CD4-positive, CD25-positive, alpha-beta regulatory T cell (primary cell): ENCODE data around the gene PGD. TPM values are rescaled to one million over a fixed set of nuclear protein-coding genes. Genes with fewer than 3 reads are reported as not detected.
"Not testable (repeated sequence)": the region's sequence is repeated elsewhere in the genome, so short reads cannot be mapped to it uniquely, and the experiment has no call there.

ENCODE experiments used
- ATAC-seq, 2 donors: fragments of 150-1000 bp; cut with Tn5 transposase; one replicate each; pipeline ENCODE4 v1.10.0; 2021; ENCODE audit warnings: low read depth in 2 of 2, moderate number of reproducible peaks in 2 of 2, moderate library complexity in 1 of 2
- DNase-seq, 3 donors: peaks; one replicate each; pipeline versions ENCODE4 v3.0.0 to v3.0.0-alpha.2; 2012 to 2022; ENCODE audit warnings: mixed read lengths in 1 of 3
- H3K27ac ChIP-seq: one replicate; pipeline ENCODE4 v1.7.0; 2013; ENCODE audit warnings: mild to moderate bottlenecking, low read length; ENCODE audit not compliant: insufficient read depth, poor library complexity, severe bottlenecking
- H3K27me3 ChIP-seq: one replicate; pipeline ENCODE4 v1.7.0; 2013; ENCODE audit warnings: low read length; ENCODE audit not compliant: control insufficient read depth, insufficient read depth
- H3K36me3 ChIP-seq: one replicate; pipeline ENCODE4 v1.7.0; 2013; ENCODE audit warnings: mild to moderate bottlenecking, low read length, moderate library complexity; ENCODE audit not compliant: control insufficient read depth, insufficient read depth
- H3K4me1 ChIP-seq: 2 replicates; pipeline ENCODE4 v1.7.0; 2013; ENCODE audit warnings: mild to moderate bottlenecking, low read length; ENCODE audit not compliant: insufficient read depth, control insufficient read depth, poor library complexity, severe bottlenecking
- H3K4me3 ChIP-seq: one replicate; pipeline ENCODE4 v1.7.0; 2013; ENCODE audit warnings: low read depth, mild to moderate bottlenecking, low read length, moderate library complexity
- H3K9me3 ChIP-seq, 2 experiments: 1 replicate in 1 of 2; 2 replicates in 1 of 2; pipeline ENCODE4 v1.7.0; 2013; ENCODE audit warnings: low read length in 2 of 2, mild to moderate bottlenecking in 1 of 2, moderate library complexity in 1 of 2; ENCODE audit not compliant: control insufficient read depth in 2 of 2
- H3K27ac Mint-ChIP-seq, 3 donors: one replicate each; pipeline ENCODE4 v1.8.0; 2020 to 2022; ENCODE audit warnings: mild to moderate bottlenecking in 3 of 3, mixed read lengths in 3 of 3, moderate library complexity in 2 of 3
- H3K27me3 Mint-ChIP-seq: one replicate; pipeline ENCODE4 v1.8.0; 2022; ENCODE audit warnings: mild to moderate bottlenecking, mixed read lengths
- H3K36me3 Mint-ChIP-seq: one replicate; pipeline ENCODE4 v1.8.0; 2020; ENCODE audit warnings: mixed read lengths
- H3K4me1 Mint-ChIP-seq, 4 donors: one replicate each; pipeline ENCODE4 v1.8.0; 2020 to 2022; ENCODE audit warnings: mixed read lengths in 4 of 4, mild to moderate bottlenecking in 1 of 4
- H3K4me3 Mint-ChIP-seq, 4 donors: one replicate each; pipeline ENCODE4 v1.8.0; 2020 to 2022; ENCODE audit warnings: mild to moderate bottlenecking in 4 of 4, mixed read lengths in 4 of 4, moderate library complexity in 3 of 4
- H3K9me3 Mint-ChIP-seq, 7 donors: one replicate each; pipeline ENCODE4 v1.8.0; 2020 to 2022; ENCODE audit warnings: mixed read lengths in 7 of 7, mild to moderate bottlenecking in 3 of 7, moderate library complexity in 2 of 7
- polyA plus RNA-seq, 4 donors: library from polyadenylated mRNA; unstranded; fragments of 300-500 nt; fragmentation: Illumina TruSeq; gene quantifications; one replicate each; pipeline ENCODE4 v1.2.3, GENCODE V29; 2021
- total RNA-seq: library from RNA; stranded (reverse); gene quantifications from one replicate; pipeline ENCODE4 v1.2.3, GENCODE V29; 2022

PGD gene
- total and polyA plus RNA-seq, 5 donors from 2014 or later = 23.2 to 42.4 (median 39.8) TPM

- DNase-seq (no peak), ATAC-seq (no peak)
- Histone ChIP-seq H3K27me3 (no peaks in the 10 kb centered on the region), H3K4me3 (peak overlapping the region; percentile 66), H3K9me3 (no peaks in the 10 kb centered on the region), H3K4me1 (peaks cover 11% of the 10 kb centered on the region), H3K27ac (no peak overlapping the region), H3K36me3 (peaks cover 17% of the 10 kb centered on the region)
- no peaks in the 10 kb centered on the region for H3K9me3 Mint-ChIP-seq
- no peaks in the 10 kb centered on the region for H3K27me3 Mint-ChIP-seq
- H3K4me3 Mint-ChIP-seq = peak overlapping the region; percentile 87 to 97 (median 94)
- peaks cover 17% of the 10 kb centered on the region for H3K36me3 Mint-ChIP-seq
- peak overlapping the region in 2 of 3 donors; percentile 46 to 51 for H3K27ac Mint-ChIP-seq
- H3K4me1 Mint-ChIP-seq = peaks cover 14 to 28% (median 21%) of the 10 kb centered on the region in 4 donors
Measured at GRCh38 chr1:10400013-10400412, 1.1 kb downstream of the PGD start.

GRCh38 chr1:10401281-10401680 lies 2.4 kb downstream of the PGD start:
- Mint-ChIP-seq H3K4me3 (peak overlapping the region in 1 of 4 donors; percentile 10), H3K4me1 (peaks cover 14 to 28% (median 21%) of the 10 kb centered on the region in 4 donors), H3K27ac (no peak overlapping the region), H3K9me3 (no peaks in the 10 kb centered on the region), H3K36me3 (peaks cover 17% of the 10 kb centered on the region), H3K27me3 (no peaks in the 10 kb centered on the region)
- ATAC-seq = no peak
- H3K4me3 ChIP-seq = no peak overlapping the region
- no peak for DNase-seq
- H3K9me3 ChIP-seq = no peaks in the 10 kb centered on the region
- peaks cover 11% of the 10 kb centered on the region for H3K4me1 ChIP-seq
- no peaks in the 10 kb centered on the region for H3K27me3 ChIP-seq
- H3K27ac ChIP-seq = no peak overlapping the region
- H3K36me3 ChIP-seq = peaks cover 22% of the 10 kb centered on the region

- H3K9me3 ChIP-seq = no peaks in the 10 kb centered on the region
- no peak for DNase-seq
- no peak overlapping the region for H3K27ac Mint-ChIP-seq
- H3K4me1 Mint-ChIP-seq = peaks cover 14 to 25% (median 20%) of the 10 kb centered on the region in 4 donors
- H3K36me3 Mint-ChIP-seq = peaks cover 24% of the 10 kb centered on the region
- no peak overlapping the region for H3K4me3 Mint-ChIP-seq
- H3K9me3 Mint-ChIP-seq = no peaks in the 10 kb centered on the region
- H3K4me1 ChIP-seq = peaks cover 11% of the 10 kb centered on the region
- H3K4me3 ChIP-seq = no peak overlapping the region
- no peaks in the 10 kb centered on the region for H3K27me3 Mint-ChIP-seq
- peaks cover 37% of the 10 kb centered on the region for H3K36me3 ChIP-seq
- no peaks in the 10 kb centered on the region for H3K27me3 ChIP-seq
- H3K27ac ChIP-seq = no peak overlapping the region
- no peak for ATAC-seq
Measured at GRCh38 chr1:10402729-10403274, 3.9 kb downstream of the PGD start.

GRCh38 chr1:10407201-10407600 lies 8.3 kb downstream of the PGD start:
- Histone ChIP-seq H3K27me3 (no peaks in the 10 kb centered on the region), H3K4me1 (no peaks in the 10 kb centered on the region), H3K9me3 (no peaks in the 10 kb centered on the region), H3K36me3 (peaks cover 70% of the 10 kb centered on the region), H3K27ac (no peak overlapping the region), H3K4me3 (no peak overlapping the region)
- no peak overlapping the region for H3K27ac Mint-ChIP-seq
- peaks cover 45% of the 10 kb centered on the region for H3K36me3 Mint-ChIP-seq
- no peaks in the 10 kb centered on the region for H3K9me3 Mint-ChIP-seq
- no peak for ATAC-seq
- H3K27me3 Mint-ChIP-seq = no peaks in the 10 kb centered on the region
- H3K4me3 Mint-ChIP-seq = no peak overlapping the region
- H3K4me1 Mint-ChIP-seq = peaks cover 0 to 7% (median under 1%) of the 10 kb centered on the region in 4 donors
- DNase-seq = no peak

- ATAC-seq (peak; percentile 37 to 42), DNase-seq (peak in 1 of 3 donors; percentile 69)
- Mint-ChIP-seq H3K4me3 (peak overlapping the region in 1 of 4 donors; percentile 29), H3K4me1 (peaks cover 0 to 6% (median 0%) of the 10 kb centered on the region in 4 donors), H3K9me3 (no peaks in the 10 kb centered on the region), H3K36me3 (peaks cover 74% of the 10 kb centered on the region), H3K27me3 (no peaks in the 10 kb centered on the region), H3K27ac (peak overlapping the region; percentile 1 to 69 (median 23))
- Histone ChIP-seq H3K27ac (no peak overlapping the region), H3K36me3 (peaks cover 63% of the 10 kb centered on the region), H3K4me3 (no peak overlapping the region), H3K27me3 (no peaks in the 10 kb centered on the region), H3K9me3 (no peaks in the 10 kb centered on the region), H3K4me1 (no peaks in the 10 kb centered on the region)
Measured at GRCh38 chr1:10415211-10415930, 16.5 kb downstream of the PGD start.

- not testable (repeated sequence) for H3K4me3 ChIP-seq, DNase-seq, H3K27me3 Mint-ChIP-seq, H3K4me3 Mint-ChIP-seq, H3K9me3 ChIP-seq, H3K4me1 Mint-ChIP-seq, H3K27me3 ChIP-seq, ATAC-seq, H3K4me1 ChIP-seq, H3K9me3 Mint-ChIP-seq, H3K27ac ChIP-seq, H3K27ac Mint-ChIP-seq
- peaks cover 63% of the 10 kb centered on the region for H3K36me3 ChIP-seq
- peaks cover 74% of the 10 kb centered on the region for H3K36me3 Mint-ChIP-seq
Measured at GRCh38 chr1:10415967-10416366, 17.1 kb downstream of the PGD start.

GRCh38 chr1:10418741-10419140 lies 19.9 kb downstream of the PGD start:
- H3K4me1 Mint-ChIP-seq, DNase-seq, H3K4me1 ChIP-seq, H3K9me3 ChIP-seq, H3K27ac Mint-ChIP-seq, H3K27ac ChIP-seq, ATAC-seq, H3K27me3 Mint-ChIP-seq, H3K9me3 Mint-ChIP-seq, H3K4me3 ChIP-seq, H3K4me3 Mint-ChIP-seq, H3K27me3 ChIP-seq: not testable (repeated sequence)
- H3K36me3 ChIP-seq = peaks cover 38% of the 10 kb centered on the region
- H3K36me3 Mint-ChIP-seq = peaks cover 49% of the 10 kb centered on the region

- Mint-ChIP-seq H3K9me3 (no peaks in the 10 kb centered on the region), H3K36me3 (peaks cover 44% of the 10 kb centered on the region), H3K4me3 (no peak overlapping the region), H3K27ac (peak overlapping the region in 1 of 3 donors; percentile 42), H3K4me1 (peaks cover 0 to 7% (median 0%) of the 10 kb centered on the region in 4 donors), H3K27me3 (no peaks in the 10 kb centered on the region)
- Histone ChIP-seq H3K4me1 (no peaks in the 10 kb centered on the region), H3K4me3 (no peak overlapping the region), H3K9me3 (no peaks in the 10 kb centered on the region), H3K27me3 (no peaks in the 10 kb centered on the region), H3K27ac (no peak overlapping the region), H3K36me3 (peaks cover 35% of the 10 kb centered on the region)
- ATAC-seq (no peak), DNase-seq (no peak)
Measured at GRCh38 chr1:10419351-10419750, 20.5 kb downstream of the PGD start.
